Neural crest cell (in vitro differentiated cells): ENCODE results near the gene LIPG. TPM values are rescaled to one million over a fixed set of nuclear protein-coding genes. Genes with fewer than 3 reads are reported as not detected.
A peak's percentile ranks its signal among the peaks of the same experiment; 100 is the strongest.

ENCODE experiments used
- DNase-seq: peaks from one replicate; pipeline ENCODE4 v3.0.0; 2021; ENCODE audit warnings: low read depth, mixed read lengths, low spot score
- H3K27ac Mint-ChIP-seq: one replicate; pipeline ENCODE4 v1.8.0; 2021; ENCODE audit warnings: mild to moderate bottlenecking, mixed read lengths; ENCODE audit not compliant: unreplicated experiment
- H3K27me3 Mint-ChIP-seq: 2 replicates; pipeline ENCODE4 v1.8.0; 2021; ENCODE audit warnings: low read depth, mild to moderate bottlenecking, mixed read lengths
- H3K36me3 Mint-ChIP-seq: 2 replicates; pipeline ENCODE4 v1.8.0; 2021; ENCODE audit warnings: low read depth, mild to moderate bottlenecking, mixed read lengths
- H3K4me1 Mint-ChIP-seq: 2 replicates; pipeline ENCODE4 v1.8.0; 2021; ENCODE audit warnings: mixed read lengths
- H3K4me3 Mint-ChIP-seq: one replicate; pipeline ENCODE4 v1.8.0; 2021; ENCODE audit warnings: mild to moderate bottlenecking, mixed read lengths
- H3K9me3 Mint-ChIP-seq: 2 replicates; pipeline ENCODE4 v1.8.0; 2021; ENCODE audit warnings: mixed read lengths
- total RNA-seq: library from RNA; stranded (reverse); gene quantifications from 2 replicates; pipeline ENCODE4 v1.2.1, GENCODE V29; 2021
- TF ChIP-seq, protein P1 (sequence below): fragments of 200-600 bp; sonication (generic); conservative IDR thresholded peaks from 2 replicates; pipeline ENCODE4 v1.5.0; 2021; ENCODE audit warnings: antibody characterized with exemption, mild to moderate bottlenecking

LIPG gene
- total RNA-seq, 1 donor from 2014 or later, result 32.4 TPM

- H3K27ac Mint-ChIP-seq, result no peak overlapping the region
- peaks cover 14% of the 10 kb centered on the region for H3K36me3 Mint-ChIP-seq
- H3K27me3 Mint-ChIP-seq, result peaks cover 11% of the 10 kb centered on the region
- DNase-seq, result no peak
- H3K4me3 Mint-ChIP-seq, result peak overlapping the region; percentile 25
- peaks cover 54% of the 10 kb centered on the region for H3K4me1 Mint-ChIP-seq
- H3K9me3 Mint-ChIP-seq, result no peaks in the 10 kb centered on the region
- TF ChIP-seq, protein P1, sequence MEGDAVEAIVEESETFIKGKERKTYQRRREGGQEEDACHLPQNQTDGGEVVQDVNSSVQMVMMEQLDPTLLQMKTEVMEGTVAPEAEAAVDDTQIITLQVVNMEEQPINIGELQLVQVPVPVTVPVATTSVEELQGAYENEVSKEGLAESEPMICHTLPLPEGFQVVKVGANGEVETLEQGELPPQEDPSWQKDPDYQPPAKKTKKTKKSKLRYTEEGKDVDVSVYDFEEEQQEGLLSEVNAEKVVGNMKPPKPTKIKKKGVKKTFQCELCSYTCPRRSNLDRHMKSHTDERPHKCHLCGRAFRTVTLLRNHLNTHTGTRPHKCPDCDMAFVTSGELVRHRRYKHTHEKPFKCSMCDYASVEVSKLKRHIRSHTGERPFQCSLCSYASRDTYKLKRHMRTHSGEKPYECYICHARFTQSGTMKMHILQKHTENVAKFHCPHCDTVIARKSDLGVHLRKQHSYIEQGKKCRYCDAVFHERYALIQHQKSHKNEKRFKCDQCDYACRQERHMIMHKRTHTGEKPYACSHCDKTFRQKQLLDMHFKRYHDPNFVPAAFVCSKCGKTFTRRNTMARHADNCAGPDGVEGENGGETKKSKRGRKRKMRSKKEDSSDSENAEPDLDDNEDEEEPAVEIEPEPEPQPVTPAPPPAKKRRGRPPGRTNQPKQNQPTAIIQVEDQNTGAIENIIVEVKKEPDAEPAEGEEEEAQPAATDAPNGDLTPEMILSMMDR, result no peak
These were observed 4.4 kb downstream of the LIPG start for GRCh38 chr18:49566217-49566770.

DNA sequence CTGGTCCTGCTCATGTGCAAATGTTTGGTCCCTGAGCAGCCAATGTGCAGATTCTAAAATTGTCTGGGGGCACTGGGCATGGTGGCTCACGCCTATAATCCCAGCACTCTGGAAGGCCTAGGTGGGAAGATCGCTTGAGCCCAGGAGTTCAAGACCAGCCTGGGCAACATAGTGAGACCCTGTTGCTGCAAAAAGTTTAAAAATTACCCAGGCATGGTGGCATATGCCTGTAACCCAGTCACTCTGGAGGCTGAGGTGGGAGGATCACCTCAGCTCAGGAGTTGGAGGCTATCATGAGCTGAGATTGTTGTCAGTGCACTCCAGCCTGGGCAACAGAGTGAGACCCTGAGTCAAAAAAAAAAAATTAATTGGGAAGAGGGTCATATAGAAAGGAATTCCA is 5.1 kb downstream of the LIPG start:
- TF ChIP-seq, protein P1, result no peak
- H3K4me1 Mint-ChIP-seq, result peaks cover 47% of the 10 kb centered on the region
- no peak overlapping the region for H3K27ac Mint-ChIP-seq
- H3K36me3 Mint-ChIP-seq, result peaks cover 17% of the 10 kb centered on the region
- H3K27me3 Mint-ChIP-seq, result peaks cover 5% of the 10 kb centered on the region
- no peak overlapping the region for H3K4me3 Mint-ChIP-seq
- no peaks in the 10 kb centered on the region for H3K9me3 Mint-ChIP-seq
- no peak for DNase-seq

- peaks cover 40% of the 10 kb centered on the region for H3K4me1 Mint-ChIP-seq
- no peaks in the 10 kb centered on the region for H3K27me3 Mint-ChIP-seq
- no peak overlapping the region for H3K27ac Mint-ChIP-seq
- H3K9me3 Mint-ChIP-seq, result no peaks in the 10 kb centered on the region
- DNase-seq, result no peak
- H3K36me3 Mint-ChIP-seq, result peaks cover 23% of the 10 kb centered on the region
- H3K4me3 Mint-ChIP-seq, result no peak overlapping the region
- TF ChIP-seq, protein P1, result no peak
These were observed 7.9 kb downstream of the LIPG start for GRCh38 chr18:49569724-49570123.

DNA sequence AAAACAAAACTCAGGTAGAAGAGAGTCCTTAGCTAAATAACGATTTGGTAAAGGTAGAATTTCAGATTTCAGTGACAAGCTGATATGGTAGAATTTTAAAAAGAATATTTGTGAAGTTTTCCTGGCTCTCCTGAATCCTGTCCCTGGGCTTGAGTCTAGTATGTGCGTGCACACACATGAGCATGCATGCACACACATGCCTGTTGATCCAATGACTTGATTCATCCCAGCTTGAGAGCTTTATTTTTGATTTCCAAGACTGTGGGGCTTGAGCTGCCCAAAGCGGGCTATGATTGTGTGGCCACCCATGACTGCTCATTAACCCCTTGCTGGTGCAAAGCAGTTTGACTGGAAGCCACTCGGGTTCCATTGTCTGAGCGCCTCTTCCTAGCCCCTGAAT is 9.0 kb downstream of the LIPG start:
- no peak overlapping the region for H3K27ac Mint-ChIP-seq
- TF ChIP-seq, protein P1, result no peak

DNA sequence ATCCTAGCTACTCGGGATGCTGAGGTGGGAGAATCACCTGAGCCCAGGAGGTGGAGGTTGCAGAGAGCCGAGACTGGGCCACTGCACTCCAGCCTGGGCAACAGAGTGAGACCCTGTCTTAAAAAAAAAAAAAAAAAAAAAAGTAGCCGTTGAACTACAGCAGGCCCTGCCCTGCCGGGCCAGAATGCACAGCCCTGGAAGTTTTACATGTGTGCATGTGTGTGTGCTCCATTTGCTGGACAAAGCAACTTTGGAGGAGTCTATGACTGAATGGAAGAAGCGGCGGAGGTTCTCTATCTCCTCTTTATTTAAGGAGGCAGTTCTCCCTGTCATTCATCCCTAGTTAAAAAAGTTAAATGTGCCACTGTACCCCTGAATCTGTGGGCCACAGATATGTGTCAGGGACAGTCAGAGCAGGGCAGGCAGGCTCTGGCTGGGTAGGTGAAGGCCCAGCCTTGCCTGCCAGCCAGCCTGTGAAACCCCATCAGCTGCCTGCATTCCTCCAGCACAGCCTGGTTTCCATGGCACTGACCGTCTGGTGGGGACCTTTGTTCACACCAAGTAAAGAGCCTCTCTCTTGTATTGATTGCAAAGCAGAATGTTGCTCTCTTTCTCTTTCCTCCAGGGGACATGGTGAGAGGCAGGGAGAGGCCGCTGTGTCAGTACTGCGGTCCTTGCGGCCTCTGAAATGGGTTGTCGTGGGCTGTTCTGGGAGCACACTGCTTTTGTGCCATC is 10.9 kb downstream of the LIPG start:
- no peaks in the 10 kb centered on the region for H3K9me3 Mint-ChIP-seq
- H3K4me3 Mint-ChIP-seq, result no peak overlapping the region
- H3K27me3 Mint-ChIP-seq, result no peaks in the 10 kb centered on the region
- H3K4me1 Mint-ChIP-seq, result peaks cover 18% of the 10 kb centered on the region
- TF ChIP-seq, protein P1, result no peak
- H3K36me3 Mint-ChIP-seq, result peaks cover 25% of the 10 kb centered on the region
- DNase-seq, result peak; percentile 61
- H3K27ac Mint-ChIP-seq, result peak overlapping the region; percentile 35

More for the DNA sequence above, 9.0 kb downstream of the LIPG start:
- Mint-ChIP-seq H3K4me3 (no peak overlapping the region), H3K36me3 (peaks cover 31% of the 10 kb centered on the region), H3K27me3 (no peaks in the 10 kb centered on the region), H3K4me1 (peaks cover 29% of the 10 kb centered on the region), H3K9me3 (no peaks in the 10 kb centered on the region)
- DNase-seq, result no peak
